Common myeloid progenitor, CD34-positive (primary cell): ENCODE results near the gene ACTL10.

ENCODE experiments used
- CTCF ChIA-PET: fragments of 350-600 bp; sonication (Branson Sonifier 250); formaldehyde crosslinking; loops from one replicate; lab custom pipeline; 2021; ENCODE audit warnings: antibody characterized with exemption; lab: Charles Lee
- POLR2A ChIA-PET: fragments of 350-600 bp; sonication (Branson Sonifier 250); formaldehyde crosslinking; loops from one replicate; lab custom pipeline; 2021; ENCODE audit warnings: antibody characterized with exemption; lab: Charles Lee
- DNase-seq, 3 donors: peaks; one replicate each; pipeline versions ENCODE4 v3.0.0 to v3.0.0-alpha.2; 2013
- H3K27ac ChIP-seq, 2 experiments: 1 replicate in 1 of 2; 2 replicates in 1 of 2; pipeline ENCODE4 v1.7.0; 2013; ENCODE audit warnings: inconsistent platforms in 2 of 2, low read length in 2 of 2, mild to moderate bottlenecking in 2 of 2, low read depth in 1 of 2, moderate library complexity in 1 of 2; ENCODE audit not compliant: severe bottlenecking in 2 of 2, insufficient read depth in 1 of 2, poor library complexity in 1 of 2
- H3K27me3 ChIP-seq, 5 experiments: replicated peaks in 2 of 5; 1 replicate in 3 of 5; 2 replicates in 2 of 5; pipeline versions ENCODE4 v1.6.1 to v1.7.0; 2013; ENCODE audit warnings: low read length in 4 of 5, mild to moderate bottlenecking in 2 of 5, moderate library complexity in 2 of 5, inconsistent platforms in 1 of 5; ENCODE audit not compliant: insufficient read depth in 5 of 5, control insufficient read depth in 4 of 5
- H3K36me3 ChIP-seq, 4 experiments: 1 replicate in 2 of 4; 2 replicates in 2 of 4; pipeline versions ENCODE4 v1.6.1 to v1.7.0; 2013; ENCODE audit warnings: low read length in 3 of 4, control low read depth in 1 of 4, mild to moderate bottlenecking in 1 of 4; ENCODE audit not compliant: control insufficient read depth in 4 of 4, insufficient read depth in 4 of 4
- H3K4me1 ChIP-seq, 4 experiments: 1 replicate in 3 of 4; 2 replicates in 1 of 4; pipeline versions ENCODE4 v1.6.1 to v1.7.1; 2013; ENCODE audit warnings: low read length in 3 of 4, mild to moderate bottlenecking in 3 of 4, control low read depth in 1 of 4, inconsistent platforms in 1 of 4, moderate library complexity in 1 of 4; ENCODE audit not compliant: control insufficient read depth in 4 of 4, insufficient read depth in 4 of 4; ENCODE audit errors: control extremely low read depth in 1 of 4
- H3K4me3 ChIP-seq, 7 experiments: 1 replicate in 4 of 7; 2 replicates in 3 of 7; pipeline versions ENCODE4 v1.5.1 to v1.7.0; 2013; ENCODE audit warnings: mild to moderate bottlenecking in 7 of 7, low read length in 6 of 7, moderate library complexity in 6 of 7, inconsistent platforms in 2 of 7, low read depth in 2 of 7, control low read depth in 1 of 7; ENCODE audit not compliant: insufficient read depth in 4 of 7, control insufficient read depth in 1 of 7; ENCODE audit errors: extremely low read depth in 1 of 7
- H3K9me3 ChIP-seq, 5 experiments: 1 replicate in 4 of 5; 2 replicates in 1 of 5; pipeline versions ENCODE4 v1.6.1 to v1.7.1; 2013; ENCODE audit warnings: low read length in 4 of 5, mild to moderate bottlenecking in 2 of 5, inconsistent platforms in 1 of 5, low read depth in 1 of 5, moderate library complexity in 1 of 5; ENCODE audit not compliant: control insufficient read depth in 4 of 5, insufficient read depth in 2 of 5; ENCODE audit errors: control extremely low read depth in 1 of 5
- WGBS: methylation state at CpG from one replicate; pipeline ENCODE4 v1.1.5; 2013; ENCODE audit not compliant: insufficient coverage; 5-methylcytosine and 5-hydroxymethylcytosine counted together

Gene ACTL10

DNA sequence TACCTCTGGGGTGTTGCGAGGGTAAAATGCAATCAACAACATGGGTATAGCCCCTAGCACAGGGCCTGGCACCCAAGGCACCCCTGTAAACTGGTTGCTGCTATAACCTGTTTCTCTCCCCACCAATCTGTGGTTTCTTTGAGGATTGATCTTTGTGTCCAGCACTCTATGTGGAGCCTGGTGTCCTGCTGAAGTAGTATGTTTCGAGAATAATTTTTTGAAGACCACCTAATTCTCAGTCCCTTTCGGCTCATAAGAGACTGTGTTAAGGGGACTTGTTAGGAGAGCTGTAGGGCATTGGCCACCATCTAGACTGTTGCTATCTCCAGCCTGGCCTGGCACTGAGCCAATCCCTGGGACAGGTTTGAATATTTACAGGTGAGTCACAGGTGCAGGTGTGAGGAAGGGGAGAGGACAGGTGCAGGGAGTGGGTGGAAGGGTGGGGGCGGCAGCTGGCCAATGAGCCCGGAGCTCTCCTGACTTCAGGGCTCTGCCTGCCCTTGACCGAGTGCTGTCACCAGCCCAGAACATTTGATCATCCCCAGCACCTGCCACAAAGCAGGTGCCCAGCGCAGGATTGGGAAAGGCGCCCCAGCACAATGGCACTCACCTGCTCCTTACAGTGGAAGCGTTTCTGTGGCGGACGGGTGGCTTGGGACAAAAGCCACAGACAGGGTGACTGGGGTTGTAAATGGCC lies 12.7 kb upstream of the ACTL10 start:
- Histone ChIP-seq H3K4me3 (no peak overlapping the region), H3K4me1 (peaks cover 0 to 2% (median 0%) of the 10 kb centered on the region in 4 experiments), H3K9me3 (no peaks in the 10 kb centered on the region), H3K27ac (no peak overlapping the region), H3K36me3 (no peaks in the 10 kb centered on the region), H3K27me3 (no peaks in the 10 kb centered on the region)
- 91% methylated on average over 11 of the region's 11 CpGs for WGBS
- ChIA-PET CTCF (interaction anchor here (0.7 to 8.2 kb wide), 10 partner anchors 12 to 254 kb away, joined by 3 to 86 read pairs (median 3); partner anchors contain the start of genes ACTL10, C20orf144 and CDK5RAP1), POLR2A (interaction anchor here (1.2 kb wide), 1 partner anchor 13 kb away, joined by 6 read pairs; the partner anchor contains the start of gene ACTL10)
- DNase-seq, result no peak

DNA sequence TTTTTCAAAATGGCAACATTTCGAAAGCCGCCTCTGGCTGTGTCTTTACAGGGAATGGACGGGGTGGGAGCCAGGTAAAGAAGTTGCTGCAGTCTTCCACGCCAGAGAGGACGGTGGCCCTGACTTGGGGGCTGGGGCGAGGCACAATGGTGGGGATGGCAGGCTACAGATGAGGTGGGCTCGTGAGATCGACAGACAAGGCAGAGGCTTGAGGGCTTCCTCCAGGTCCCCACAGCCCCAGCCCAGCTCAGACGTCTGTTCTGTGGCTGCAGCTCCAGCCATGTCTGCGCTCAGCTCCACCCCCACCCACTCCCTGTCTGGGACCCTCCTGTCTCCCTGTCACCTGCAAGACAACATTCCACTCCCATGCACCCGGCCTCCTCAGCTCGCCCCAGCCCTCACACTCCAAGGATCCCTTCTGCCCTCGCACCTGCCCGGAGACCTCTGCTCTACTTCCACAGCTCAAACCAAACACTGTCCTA lies 12.0 kb upstream of the ACTL10 start:
- Histone ChIP-seq H3K27me3 (no peaks in the 10 kb centered on the region), H3K9me3 (no peaks in the 10 kb centered on the region), H3K27ac (no peak overlapping the region), H3K36me3 (peaks cover 0 to 5% (median 0%) of the 10 kb centered on the region in 4 experiments), H3K4me1 (peaks cover 0 to 2% (median 0%) of the 10 kb centered on the region in 4 experiments), H3K4me3 (no peak overlapping the region)
- ChIA-PET POLR2A (no interaction called here), CTCF (interaction anchor here (1.4 to 8.2 kb wide), 5 partner anchors 11 to 200 kb away, joined by 3 to 86 read pairs (median 3); partner anchors contain the start of genes ACTL10 and C20orf144)
- DNase-seq, result no peak
- WGBS, result 81% methylated on average over 11 of the region's 14 CpGs

DNA sequence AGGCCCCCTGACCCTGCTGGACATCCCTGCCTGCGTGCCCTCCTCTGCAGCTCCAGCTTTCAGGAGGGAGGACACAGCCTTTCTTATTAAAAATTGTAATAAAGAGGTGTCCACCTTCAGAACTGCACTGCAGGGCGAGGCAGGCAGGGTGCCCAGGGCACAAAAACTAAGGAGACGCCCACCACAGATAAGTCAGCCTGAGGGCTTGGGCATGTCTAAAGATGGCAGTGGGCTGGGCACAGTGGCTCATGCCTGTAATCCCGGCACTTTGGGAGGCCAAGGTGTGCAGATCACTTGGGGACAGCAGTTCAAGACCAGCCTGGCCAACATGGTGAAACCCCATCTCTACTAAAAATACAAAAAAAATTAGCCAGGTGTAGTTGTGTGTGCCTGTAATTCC lies 11.6 kb upstream of the ACTL10 start:
- peaks cover 0 to 2% (median 0%) of the 10 kb centered on the region in 4 experiments for H3K4me1 ChIP-seq
- H3K4me3 ChIP-seq, result no peak overlapping the region
- no peak overlapping the region for H3K27ac ChIP-seq
- WGBS, result 93% methylated on average over 2 of the region's 4 CpGs
- CTCF ChIA-PET, result interaction anchor here (1.4 to 8.2 kb wide), 3 partner anchors 11 to 198 kb away, joined by 3 to 86 read pairs (median 11); partner anchors contain the start of genes ACTL10 and C20orf144
- H3K36me3 ChIP-seq, result peaks cover 0 to 7% (median 0%) of the 10 kb centered on the region in 4 experiments
- DNase-seq, result no peak
- POLR2A ChIA-PET, result no interaction called here
- no peaks in the 10 kb centered on the region for H3K9me3 ChIP-seq
- no peaks in the 10 kb centered on the region for H3K27me3 ChIP-seq

DNA sequence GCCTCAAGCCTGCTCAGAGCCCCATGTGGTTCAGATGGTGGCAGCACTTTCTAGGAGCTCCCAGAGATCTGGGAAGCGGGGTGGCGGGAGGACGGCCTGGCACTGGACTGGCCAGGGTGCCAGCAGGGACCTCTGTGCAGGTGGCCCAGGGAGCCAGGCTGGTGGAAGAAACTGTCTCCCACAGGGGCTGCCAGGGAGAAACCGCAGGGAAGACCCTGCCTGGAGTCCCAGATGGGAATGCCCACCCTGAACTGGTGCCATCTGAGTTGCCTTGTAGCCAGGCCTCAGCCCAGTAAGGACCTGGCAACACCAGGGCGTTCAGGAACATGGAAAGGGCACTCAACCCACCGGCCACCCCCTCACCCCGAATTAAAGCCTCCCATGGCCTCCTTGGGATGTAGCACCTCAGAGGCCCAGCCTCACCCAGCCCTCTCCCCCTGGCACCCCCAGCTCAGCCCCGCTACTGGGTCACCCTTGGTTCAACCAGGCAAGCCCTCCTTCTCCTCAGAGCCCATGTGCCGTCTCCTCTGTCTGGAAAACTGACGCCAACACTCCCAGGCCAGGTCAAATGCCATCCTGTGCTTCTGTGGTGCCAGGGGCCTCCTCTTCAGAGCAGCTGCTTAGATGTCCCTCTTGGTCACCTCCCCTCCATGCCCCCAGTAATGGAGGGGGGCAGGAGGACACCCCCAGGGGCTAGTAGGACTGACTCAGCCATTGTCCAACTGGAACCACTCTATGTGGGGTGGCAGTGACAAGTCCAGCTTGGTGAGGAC lies 10.5 kb upstream of the ACTL10 start:
- Histone ChIP-seq H3K27me3 (no peaks in the 10 kb centered on the region), H3K4me3 (no peak overlapping the region), H3K36me3 (peaks cover 0 to 7% (median 0%) of the 10 kb centered on the region in 4 experiments), H3K9me3 (no peaks in the 10 kb centered on the region), H3K4me1 (peaks cover 0 to 2% (median 0%) of the 10 kb centered on the region in 4 experiments), H3K27ac (no peak overlapping the region)
- POLR2A ChIA-PET, result no interaction called here
- CTCF ChIA-PET, result interaction anchor here (1.4 to 8.2 kb wide), 2 partner anchors 10 to 19 kb away, joined by 3 to 86 read pairs; partner anchors contain the start of genes ACTL10 and C20orf144
- DNase-seq, result no peak
- 98% methylated on average over 9 of the region's 10 CpGs for WGBS

DNA sequence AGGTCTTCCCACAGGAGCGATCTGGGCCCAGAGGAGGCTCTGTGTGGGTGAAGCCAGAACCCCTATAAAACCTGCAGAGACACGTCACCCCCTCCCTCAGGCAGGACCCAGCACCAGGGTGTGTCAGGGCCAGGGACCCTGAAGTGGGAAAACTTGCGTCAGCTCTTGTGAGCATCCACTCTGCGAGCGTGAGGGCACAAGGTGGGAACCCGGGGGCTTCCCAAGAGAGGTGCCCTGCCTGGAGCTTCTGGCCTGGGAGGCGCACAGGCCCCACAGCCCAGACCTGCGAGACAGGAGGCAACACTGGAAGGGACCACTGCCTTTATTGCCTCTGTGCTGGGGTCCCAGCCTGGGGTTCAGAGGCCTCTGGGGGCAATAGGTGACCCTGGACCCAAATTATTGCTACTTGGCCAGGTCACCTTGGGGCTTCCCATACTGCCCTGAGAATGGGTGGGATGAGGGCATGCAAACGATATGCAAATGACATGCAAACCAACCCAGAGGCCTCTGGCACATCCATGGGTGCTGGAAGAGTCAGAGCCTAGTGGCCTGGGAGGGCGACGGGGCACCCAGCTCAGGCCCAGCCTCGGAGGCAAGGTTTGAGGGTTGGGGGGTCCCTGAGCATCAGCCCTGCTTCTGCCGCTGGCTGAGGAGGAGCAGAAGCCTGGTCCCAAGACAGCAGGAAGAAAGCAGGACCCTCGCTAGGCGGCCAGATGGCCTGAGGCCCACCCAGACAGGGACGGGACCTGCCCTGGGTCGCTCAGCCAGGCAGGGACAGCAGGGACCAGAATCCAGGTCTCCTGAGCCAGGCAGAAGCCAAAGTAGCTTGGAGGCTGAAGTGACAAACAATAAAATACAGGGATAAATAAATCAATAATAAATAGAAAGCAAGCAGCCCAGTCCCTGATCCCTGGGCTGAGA lies 9.7 kb upstream of the ACTL10 start:
- no peak for DNase-seq
- CTCF ChIA-PET, result interaction anchor here (8.2 kb wide), 1 partner anchor 9 kb away, joined by 86 read pairs; the partner anchor contains the start of genes ACTL10 and C20orf144

DNA sequence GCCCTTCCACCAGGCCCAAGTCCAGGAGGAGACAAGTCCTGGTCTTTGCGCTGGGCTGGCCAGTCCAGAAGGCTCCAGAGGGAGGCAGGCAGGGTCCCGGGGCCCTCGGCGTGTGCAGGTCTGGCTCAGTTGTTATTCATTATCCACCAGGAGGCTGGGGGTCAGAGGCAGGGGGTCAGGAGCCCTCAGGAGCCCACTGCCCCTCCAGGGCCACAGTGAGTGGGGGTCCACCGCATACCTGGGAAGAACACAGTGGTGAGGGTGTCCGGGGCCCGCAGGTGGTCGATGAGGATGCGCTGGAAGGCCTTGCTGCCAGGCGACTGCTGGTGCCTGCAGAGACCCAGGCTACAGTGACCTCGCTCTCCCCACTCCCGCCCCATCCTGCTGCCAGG lies 9.0 kb upstream of the ACTL10 start:
- DNase-seq, result no peak
- ChIA-PET POLR2A (no interaction called here), CTCF (interaction anchor here (8.2 kb wide), 1 partner anchor 8 kb away, joined by 86 read pairs; the partner anchor contains the start of genes ACTL10 and C20orf144)
- Histone ChIP-seq H3K27ac (no peak overlapping the region), H3K36me3 (peaks cover 0 to 7% (median 0%) of the 10 kb centered on the region in 4 experiments), H3K27me3 (no peaks in the 10 kb centered on the region), H3K4me1 (peaks cover 0 to 4% (median under 1%) of the 10 kb centered on the region in 4 experiments), H3K4me3 (no peak overlapping the region), H3K9me3 (no peaks in the 10 kb centered on the region)
- 99% methylated on average over 6 of the region's 12 CpGs for WGBS

More for the DNA sequence above, 9.7 kb upstream of the ACTL10 start:
- Histone ChIP-seq H3K9me3 (no peaks in the 10 kb centered on the region), H3K27ac (no peak overlapping the region), H3K4me3 (no peak overlapping the region), H3K36me3 (peaks cover 0 to 7% (median 0%) of the 10 kb centered on the region in 4 experiments), H3K27me3 (no peaks in the 10 kb centered on the region), H3K4me1 (peaks cover 0 to 2% (median 0%) of the 10 kb centered on the region in 4 experiments)
- POLR2A ChIA-PET, result no interaction called here
- WGBS, result 98% methylated on average over 14 of the region's 17 CpGs
